Measurements from ENCODE around the gene MISP3. TPM values are rescaled to one million over a fixed set of nuclear protein-coding genes. Genes with fewer than 3 reads are reported as not detected.
"Not testable (repeated sequence)": the region's sequence is repeated elsewhere in the genome, so short reads cannot be mapped to it uniquely, and the experiment has no call there.

MISP3 gene
- total and polyA plus RNA-seq, 9 donors: 0.28 to 13.9 (median 0.79) TPM

GRCh38 chr19:14028901-14029300, 43.7 kb upstream of the MISP3 start:
- Histone ChIP-seq H3K27ac (no peak overlapping the region), H3K9me3 (no peaks in the 10 kb centered on the region), H3K4me3 (no peak overlapping the region), H3K27me3 (no peaks in the 10 kb centered on the region), H3K36me3 (no peaks in the 10 kb centered on the region), H3K4me1 (ENCODE audit: insufficient read depth) (no peaks in the 10 kb centered on the region)
- intact Hi-C loops (cut with DNase I): no loop called here
- WGBS, 3 donors: 63 to 76% (median 66%) methylated on average over 4 of the region's 4 CpGs
- no peak for DNase-seq
- no peak for TF ChIP-seq EP300 (IDR thresholded peaks at IDR 0.05)
- no peak for TF ChIP-seq CTCF (IDR thresholded peaks at IDR 0.05)
- TF ChIP-seq POLR2A (IDR thresholded peaks at IDR 0.05): no peak

GRCh38 chr19:14030997-14031718, 41.4 kb upstream of the MISP3 start:
- no peak for DNase-seq
- no peak for TF ChIP-seq POLR2A (IDR thresholded peaks at IDR 0.05)
- no peak for TF ChIP-seq CTCF (IDR thresholded peaks at IDR 0.05)
- no peak for TF ChIP-seq EP300 (IDR thresholded peaks at IDR 0.05)
- no peaks in the 10 kb centered on the region for H3K4me1 ChIP-seq (ENCODE audit: insufficient read depth)
- intact Hi-C loops (cut with DNase I): no loop called here
- WGBS, 3 donors: 16 to 23% (median 16%) methylated on average over 12 to 20 of the region's 20 CpGs
- no peaks in the 10 kb centered on the region for H3K27me3 ChIP-seq
- H3K4me3 ChIP-seq: peak overlapping the region; percentile 45
- H3K36me3 ChIP-seq: no peaks in the 10 kb centered on the region
- H3K9me3 ChIP-seq: no peaks in the 10 kb centered on the region
- H3K27ac ChIP-seq: no peak overlapping the region

GRCh38 chr19:14031719-14032480, 40.7 kb upstream of the MISP3 start, which contains the start of gene IL27RA:
Gene IL27RA (plus strand): TSS chr19:14031762. CDS start chr19:14031873, 111 bp downstream.
- no peaks in the 10 kb centered on the region for H3K27me3 ChIP-seq
- H3K4me3 ChIP-seq: peak within 1 kb of the TSS; percentile 45
- 0% methylated on average over 37 to 63 of the region's 63 CpGs for WGBS, 3 donors
- intact Hi-C loops (cut with DNase I): no loop called here
- DNase-seq: peak in 3 of 5 donors; percentile 19 to 51 (median 48)
- H3K4me1 ChIP-seq (ENCODE audit: insufficient read depth): no peaks in the 10 kb centered on the region
- no peak within 1 kb of the TSS for H3K27ac ChIP-seq
- H3K9me3 ChIP-seq: no peaks in the 10 kb centered on the region
- H3K36me3 ChIP-seq: no peaks in the 10 kb centered on the region
- TF ChIP-seq EP300 (IDR thresholded peaks at IDR 0.05) (no peak), CTCF (IDR thresholded peaks at IDR 0.05) (peak in 1 of 3 donors; percentile 20)

- TF ChIP-seq EP300 (IDR thresholded peaks at IDR 0.05) (no peak), POLR2A (IDR thresholded peaks at IDR 0.05) (no peak), CTCF (IDR thresholded peaks at IDR 0.05) (no peak)
- 91 to 98% (median 94%) methylated on average over 2 of the region's 2 CpGs for WGBS, 3 donors
Observed at GRCh38 chr19:14033946-14034345, 38.6 kb upstream of the MISP3 start.

GRCh38 chr19:14035159-14035558, 37.4 kb upstream of the MISP3 start:
- H3K4me3 ChIP-seq; intact Hi-C loops (cut with DNase I); DNase-seq; H3K4me1 ChIP-seq (ENCODE audit: insufficient read depth); H3K27ac ChIP-seq; H3K36me3 ChIP-seq; H3K9me3 ChIP-seq; H3K27me3 ChIP-seq: not testable (repeated sequence)
- WGBS, 3 donors: 88 to 91% (median 89%) methylated on average over 12 of the region's 12 CpGs

More at GRCh38 chr19:14033946-14034345, 38.6 kb upstream of the MISP3 start:
- no peaks in the 10 kb centered on the region for H3K36me3 ChIP-seq
- no peak overlapping the region for H3K4me3 ChIP-seq
- H3K27me3 ChIP-seq: no peaks in the 10 kb centered on the region
- intact Hi-C loops (cut with DNase I): no loop called here
- DNase-seq: no peak
- H3K27ac ChIP-seq: no peak overlapping the region
- no peaks in the 10 kb centered on the region for H3K4me1 ChIP-seq (ENCODE audit: insufficient read depth)
- no peaks in the 10 kb centered on the region for H3K9me3 ChIP-seq
